Keratinocyte (primary cell): ENCODE results near the gene HAAO.

Experiments used
- EZH2 ChIP-seq: IDR thresholded peaks from one replicate; pipeline ENCODE4 v1.6.1; 2012; ENCODE audit warnings: inconsistent platforms, mild to moderate bottlenecking, low read length, moderate library complexity
- TF ChIP-seq, protein P1 (sequence below), 3 experiments: IDR thresholded peaks in 1 of 3; conservative IDR thresholded peaks in 1 of 3; optimal IDR thresholded peaks in 1 of 3; 2 replicates in 2 of 3; 3 replicates in 1 of 3; pipeline versions ENCODE3 to v1.5.1; 2011; ENCODE audit warnings: low read length in 3 of 3, mild to moderate bottlenecking in 3 of 3, moderate library complexity in 2 of 3, control low read depth in 1 of 3, inconsistent platforms in 1 of 3; ENCODE audit not compliant: insufficient read depth in 2 of 3; ENCODE audit errors: extremely low read depth in 1 of 3

DNA sequence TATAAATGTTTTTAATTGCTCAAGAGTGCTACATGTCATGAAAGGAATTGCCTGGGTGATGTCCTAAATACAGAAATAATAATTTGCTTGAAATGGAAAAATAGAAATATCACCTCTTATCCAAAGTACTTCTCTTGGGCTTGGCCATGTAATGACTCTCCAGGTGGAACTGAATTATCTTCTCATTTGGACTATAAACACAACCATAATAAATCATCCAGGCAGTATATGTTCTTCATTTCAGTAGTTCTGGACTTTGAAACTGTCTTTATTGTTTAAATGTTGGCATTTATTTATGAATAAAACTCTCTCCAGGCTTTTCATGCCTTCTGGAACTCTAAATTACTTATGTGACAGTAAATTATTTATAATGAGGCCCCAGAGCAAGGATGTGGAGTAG lies 68.9 kb downstream of the HAAO start:
- TF ChIP-seq, protein P1, sequence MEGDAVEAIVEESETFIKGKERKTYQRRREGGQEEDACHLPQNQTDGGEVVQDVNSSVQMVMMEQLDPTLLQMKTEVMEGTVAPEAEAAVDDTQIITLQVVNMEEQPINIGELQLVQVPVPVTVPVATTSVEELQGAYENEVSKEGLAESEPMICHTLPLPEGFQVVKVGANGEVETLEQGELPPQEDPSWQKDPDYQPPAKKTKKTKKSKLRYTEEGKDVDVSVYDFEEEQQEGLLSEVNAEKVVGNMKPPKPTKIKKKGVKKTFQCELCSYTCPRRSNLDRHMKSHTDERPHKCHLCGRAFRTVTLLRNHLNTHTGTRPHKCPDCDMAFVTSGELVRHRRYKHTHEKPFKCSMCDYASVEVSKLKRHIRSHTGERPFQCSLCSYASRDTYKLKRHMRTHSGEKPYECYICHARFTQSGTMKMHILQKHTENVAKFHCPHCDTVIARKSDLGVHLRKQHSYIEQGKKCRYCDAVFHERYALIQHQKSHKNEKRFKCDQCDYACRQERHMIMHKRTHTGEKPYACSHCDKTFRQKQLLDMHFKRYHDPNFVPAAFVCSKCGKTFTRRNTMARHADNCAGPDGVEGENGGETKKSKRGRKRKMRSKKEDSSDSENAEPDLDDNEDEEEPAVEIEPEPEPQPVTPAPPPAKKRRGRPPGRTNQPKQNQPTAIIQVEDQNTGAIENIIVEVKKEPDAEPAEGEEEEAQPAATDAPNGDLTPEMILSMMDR (optimal IDR thresholded peaks at IDR 0.05 in 1 of 3, IDR thresholded peaks at IDR 0.05 in 1 of 3, conservative IDR thresholded peaks at IDR 0.05 in 1 of 3; ENCODE audit: extremely low read depth in 1 of 3, insufficient read depth in 2 of 3, low read length in 3 of 3), result no peak
- TF ChIP-seq EZH2, result no peak
